Adipose tissue (tissue), 3 donors: ENCODE data around the gene RSPH9. TPM values are rescaled to one million over a fixed set of nuclear protein-coding genes. Genes with fewer than 3 reads are reported as not detected.

ENCODE experiments used
- H3K27ac ChIP-seq: one replicate; pipeline ENCODE4 v1.5.1; 2013; ENCODE audit warnings: low read depth, low read length
- WGBS, 3 donors: extraction: QIAGEN DNeasy Blood & Tissue Kit; methylation state at CpG; one replicate each; pipeline ENCODE4 v1.1.7; 2013; 5-methylcytosine and 5-hydroxymethylcytosine counted together
- polyA plus RNA-seq, 3 donors: library from polyadenylated mRNA; stranded (reverse); fragments of 200-250 nt; gene quantifications; one replicate each; pipeline ENCODE4 v1.2.3, GENCODE V29; 2013
- donor health status: healthy with polysubstance abuse.
- donor health status: Bipolar disorder and iron deficiency.
- donor health status: healthy.

RSPH9 gene
- under 1 TPM; 0.21 to 0.52 (median 0.22) TPM for polyA plus RNA-seq

GRCh38 chr6:43644940-43645612 is at the start of gene RSPH9:
Gene RSPH9, plus strand, starts transcription at chr6:43645036. Its CDS starts 63 bp downstream, at chr6:43645099.
- no peak within 1 kb of the TSS for H3K27ac ChIP-seq
- 3 to 4% (median 3%) methylated on average over 48 to 52 of the region's 52 CpGs for WGBS, 3 donors

- H3K27ac ChIP-seq: no peak overlapping the region
- WGBS, 3 donors: 89 to 98% (median 97%) methylated on average over 2 of the region's 2 CpGs
These were observed 44.2 kb upstream of the RSPH9 start for GRCh38 chr6:43600595-43600994.

GRCh38 chr6:43604174-43604573 is 40.7 kb upstream of the RSPH9 start:
- WGBS, 3 donors: 95 to 99% (median 98%) methylated on average over 2 of the region's 2 CpGs
- no peak overlapping the region for H3K27ac ChIP-seq

GRCh38 chr6:43606019-43606418 is 38.8 kb upstream of the RSPH9 start:
- no peak overlapping the region for H3K27ac ChIP-seq
- 91 to 93% (median 93%) methylated on average over 2 of the region's 2 CpGs for WGBS, 3 donors

GRCh38 chr6:43608310-43608763 is 36.5 kb upstream of the RSPH9 start:
- no peak overlapping the region for H3K27ac ChIP-seq
- 4 to 7% (median 5%) methylated on average over 5 of the region's 5 CpGs for WGBS, 3 donors

GRCh38 chr6:43608807-43609206 is 36.0 kb upstream of the RSPH9 start:
- H3K27ac ChIP-seq: no peak overlapping the region
- 47 to 84% (median 53%) methylated on average over 1 of the region's 1 CpG for WGBS, 3 donors

- no peak overlapping the region for H3K27ac ChIP-seq
- WGBS, 3 donors: 92 to 97% (median 96%) methylated on average over 1 of the region's 1 CpG
These were observed 35.4 kb upstream of the RSPH9 start for GRCh38 chr6:43609402-43609801.

GRCh38 chr6:43610431-43610830 is 34.4 kb upstream of the RSPH9 start:
- no peak overlapping the region for H3K27ac ChIP-seq
- 96 to 98% (median 97%) methylated on average over 5 of the region's 5 CpGs for WGBS, 3 donors

- whole genome bisulfite sequencing, 3 donors: 93 to 96% (median 95%) methylated on average over 6 of the region's 6 CpGs
These were observed 31.0 kb upstream of the RSPH9 start for GRCh38 chr6:43613721-43614395.

GRCh38 chr6:43614396-43614730 is 30.5 kb upstream of the RSPH9 start:
- H3K27ac ChIP-seq: no peak overlapping the region
- WGBS, 3 donors: 66 to 87% (median 80%) methylated on average over 3 of the region's 3 CpGs

More at GRCh38 chr6:43613721-43614395, 31.0 kb upstream of the RSPH9 start:
- H3K27ac ChIP-seq: no peak overlapping the region

- 89 to 95% (median 94%) methylated on average over 9 of the region's 9 CpGs for WGBS, 3 donors
- no peak overlapping the region for H3K27ac ChIP-seq
These were observed 27.9 kb upstream of the RSPH9 start for GRCh38 chr6:43616725-43617472.

GRCh38 chr6:43621078-43621835 is 23.6 kb upstream of the RSPH9 start:
- WGBS, 3 donors: 90 to 93% (median 91%) methylated on average over 12 of the region's 12 CpGs
- no peak overlapping the region for H3K27ac ChIP-seq

- WGBS, 3 donors: 90 to 95% (median 95%) methylated on average over 10 of the region's 10 CpGs
- no peak overlapping the region for H3K27ac ChIP-seq
These were observed 23.0 kb upstream of the RSPH9 start for GRCh38 chr6:43621836-43622180.

- 94 to 96% (median 95%) methylated on average over 10 of the region's 10 CpGs for WGBS, 3 donors
- H3K27ac ChIP-seq: no peak overlapping the region
These were observed 22.3 kb upstream of the RSPH9 start for GRCh38 chr6:43622541-43622940.

GRCh38 chr6:43623880-43624785 is 20.7 kb upstream of the RSPH9 start:
- 87 to 91% (median 90%) methylated on average over 12 of the region's 12 CpGs for WGBS, 3 donors
- no peak overlapping the region for H3K27ac ChIP-seq

- WGBS, 3 donors: 89 to 96% (median 89%) methylated on average over 7 of the region's 7 CpGs
- no peak overlapping the region for H3K27ac ChIP-seq
These were observed 20.0 kb upstream of the RSPH9 start for GRCh38 chr6:43624786-43625288.

- H3K27ac ChIP-seq: no peak overlapping the region
- 92 to 97% (median 94%) methylated on average over 16 of the region's 16 CpGs for WGBS, 3 donors
These were observed 19.3 kb upstream of the RSPH9 start for GRCh38 chr6:43625393-43625992.
